ENCODE results near the gene RIT1.
A peak's percentile ranks its signal among the peaks of the same experiment; 100 is the strongest.

Gene RIT1, protein sequence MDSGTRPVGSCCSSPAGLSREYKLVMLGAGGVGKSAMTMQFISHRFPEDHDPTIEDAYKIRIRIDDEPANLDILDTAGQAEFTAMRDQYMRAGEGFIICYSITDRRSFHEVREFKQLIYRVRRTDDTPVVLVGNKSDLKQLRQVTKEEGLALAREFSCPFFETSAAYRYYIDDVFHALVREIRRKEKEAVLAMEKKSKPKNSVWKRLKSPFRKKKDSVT

GRCh38 chr1:155911156-155912055, at the start of gene RIT1:
Gene RIT1 (minus strand): TSS chr1:155911349. CDS start chr1:155910761, 588 bp downstream.
- DNase-seq: peak; percentile 94

DNA sequence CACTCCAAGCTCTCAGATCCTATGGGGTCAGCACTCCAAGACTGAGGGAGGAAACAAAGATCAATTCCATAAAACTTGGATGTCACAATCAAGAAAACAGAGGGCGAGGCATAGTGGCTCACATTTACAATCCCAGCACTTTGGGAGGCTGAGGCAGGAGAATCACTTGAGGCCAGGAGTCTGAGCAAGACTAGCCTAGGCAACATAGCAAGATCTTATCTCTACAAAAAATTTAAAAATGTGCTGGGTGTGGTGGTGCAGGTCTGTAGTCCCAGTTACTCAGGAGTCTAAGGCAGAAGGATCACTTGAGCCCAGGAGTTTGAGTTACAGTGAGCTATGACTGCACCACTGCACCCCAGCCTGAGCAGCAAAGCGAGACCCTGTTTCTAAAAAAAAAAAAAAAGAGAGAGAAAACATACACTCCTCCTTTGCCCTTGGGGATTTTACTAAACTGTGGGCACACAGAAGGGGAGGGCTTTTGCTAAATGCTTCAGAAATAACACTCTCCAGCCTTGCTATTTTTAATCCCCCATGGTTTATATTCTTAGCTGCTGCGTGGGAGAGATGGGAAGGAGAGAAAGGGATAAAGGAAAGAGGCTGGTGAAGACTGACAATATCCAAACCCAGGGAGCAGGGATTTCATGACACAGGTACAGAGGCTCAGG, 49.1 kb upstream of the RIT1 start:
- no peak for DNase-seq

GRCh38 chr1:155957411-155957915, 46.3 kb upstream of the RIT1 start:
- no peak for DNase-seq

DNA sequence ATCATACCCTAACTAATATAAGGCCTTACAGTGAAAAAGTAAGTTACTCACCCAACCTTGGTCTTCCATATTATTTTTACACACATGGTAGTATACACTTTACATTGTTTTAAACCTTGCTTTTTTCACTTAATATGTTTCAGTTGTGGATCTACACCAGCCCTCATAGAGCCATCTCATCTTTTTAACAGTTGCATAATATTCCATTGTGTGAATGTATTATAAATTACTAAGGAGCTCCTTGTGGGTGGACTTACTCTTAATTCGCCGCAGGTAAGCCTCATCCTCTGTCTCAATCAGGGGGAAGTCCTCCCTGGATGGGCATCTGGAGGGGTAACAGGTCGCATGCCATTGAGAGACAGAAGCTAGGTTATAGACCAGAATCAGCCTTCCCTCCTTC, 43.5 kb upstream of the RIT1 start:
- DNase-seq: no peak

GRCh38 chr1:155952505-155952890, 41.3 kb upstream of the RIT1 start:
- no peak for DNase-seq

GRCh38 chr1:155951753-155952504, 40.8 kb upstream of the RIT1 start:
- no peak for DNase-seq

DNA sequence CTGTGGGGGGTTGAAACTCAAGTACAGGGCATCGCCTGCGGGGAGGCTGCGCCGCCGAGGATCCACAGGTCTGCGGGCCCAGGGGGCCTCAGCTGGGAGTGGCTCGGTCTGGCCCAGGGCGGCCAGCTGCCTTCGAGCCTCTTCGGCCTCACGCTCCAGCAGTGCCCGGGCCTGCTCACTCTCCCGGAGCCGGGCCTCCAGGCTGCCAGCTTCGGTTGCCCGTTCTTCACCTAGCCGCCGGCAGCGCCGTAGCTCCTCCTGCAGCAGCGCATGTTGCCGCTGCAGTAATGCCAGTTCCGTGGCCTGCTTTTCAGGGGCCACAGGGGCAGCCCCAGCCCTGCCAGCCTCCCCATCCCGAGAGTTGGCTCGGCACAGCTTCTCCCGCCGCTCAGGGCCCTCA, 39.7 kb upstream of the RIT1 start:
- DNase-seq: no peak

- DNase-seq: no peak
These were observed 36.6 kb upstream of the RIT1 start for GRCh38 chr1:155947741-155948140.

- no peak for DNase-seq
These were observed 36.1 kb upstream of the RIT1 start for GRCh38 chr1:155947292-155947691.

DNA sequence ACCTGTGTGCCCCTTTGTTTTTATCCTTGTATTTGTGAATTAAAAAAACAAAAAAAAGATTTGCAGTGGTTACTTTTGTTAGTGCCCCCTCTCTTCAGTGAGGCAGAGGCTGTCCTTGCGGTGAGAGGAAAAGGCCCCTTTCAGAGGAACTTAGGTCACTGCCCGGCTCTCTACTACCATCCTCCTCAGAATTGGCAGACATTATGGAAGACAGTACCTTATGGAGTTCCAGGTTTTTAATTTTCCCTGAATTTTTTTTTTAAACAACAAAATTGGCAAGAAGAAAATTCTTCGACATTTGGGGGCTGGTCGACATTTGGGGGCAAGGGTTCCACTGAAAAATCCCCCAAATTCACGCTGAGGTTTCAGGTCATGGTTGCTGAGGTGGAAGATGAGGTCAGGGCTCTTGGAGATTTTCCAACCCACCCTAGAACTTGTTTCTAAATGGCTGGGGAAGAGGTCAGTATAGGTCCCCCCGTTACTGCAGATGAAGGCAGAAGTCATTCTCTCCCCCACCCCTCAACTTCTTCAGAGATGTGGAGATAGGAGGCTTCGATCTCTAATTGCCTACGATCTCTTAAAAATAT, 35.6 kb upstream of the RIT1 start:
- DNase-seq: no peak

DNA sequence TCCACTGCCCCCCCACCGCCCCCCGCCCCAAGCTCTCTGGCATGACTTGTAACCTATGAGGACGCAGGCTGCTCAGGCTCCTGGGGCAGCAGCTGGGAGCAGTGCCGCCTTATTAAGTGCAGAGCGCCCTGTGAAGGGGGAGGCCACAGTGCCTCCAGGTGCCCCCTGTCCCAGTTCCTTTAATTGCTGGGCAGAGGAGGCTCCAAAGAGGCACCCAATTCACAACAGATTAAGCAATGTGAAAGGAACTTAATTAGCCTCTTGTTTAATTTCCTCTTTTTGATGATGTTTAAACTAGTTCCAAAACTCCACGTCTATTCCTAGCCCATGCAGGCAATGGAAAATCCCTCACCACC, 33.3 kb upstream of the RIT1 start:
- peak; percentile 35 for DNase-seq

GRCh38 chr1:155942578-155943141, 31.5 kb upstream of the RIT1 start:
- no peak for DNase-seq

GRCh38 chr1:155941845-155942531, 30.8 kb upstream of the RIT1 start:
- DNase-seq: no peak

DNA sequence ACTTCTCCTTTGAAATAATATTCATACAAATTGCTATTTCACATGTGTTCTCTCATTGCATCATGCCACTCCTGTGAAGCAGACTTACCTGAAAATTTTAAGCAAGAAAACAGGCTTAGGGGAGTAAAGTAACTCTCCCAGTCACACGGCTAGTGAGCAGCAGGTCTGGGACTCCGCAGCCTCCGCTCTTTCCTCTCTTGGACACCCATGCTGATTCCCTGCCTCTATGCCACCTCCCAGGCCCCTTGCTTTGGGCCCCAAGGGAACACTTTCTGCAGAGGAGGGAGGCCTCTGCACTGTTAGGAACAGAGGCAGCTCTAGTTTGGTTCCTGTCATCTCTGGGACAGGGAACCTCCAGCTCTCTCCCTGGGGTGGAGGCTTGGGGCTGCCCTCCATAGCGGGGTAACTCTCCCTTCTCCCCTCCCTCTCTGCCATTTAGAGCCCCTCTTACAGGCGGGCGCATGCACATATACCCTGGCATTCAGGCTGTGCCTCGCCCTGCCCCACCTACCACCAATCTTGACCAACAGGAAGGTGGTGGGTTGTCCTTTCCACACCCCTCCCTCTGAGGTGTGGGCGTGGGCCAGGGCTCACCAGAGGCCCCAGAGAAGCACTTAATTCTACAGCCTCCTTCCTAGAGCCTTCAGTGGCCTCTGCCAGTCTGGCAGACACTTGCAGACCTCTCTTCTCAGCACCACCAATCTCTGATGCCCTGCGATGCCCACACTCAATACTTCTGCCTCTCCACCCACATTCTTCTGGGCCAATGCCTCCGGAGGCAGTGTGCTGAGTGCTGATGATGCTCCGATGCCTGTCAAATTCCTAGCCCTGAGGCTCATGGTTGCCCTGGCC, 30.1 kb upstream of the RIT1 start, which contains the start of gene RXFP4:
TSS of gene RXFP4 (plus strand) at position 646 of the 852 bp plus-strand sequence. CDS start at position 718, 72 bp downstream.
- peak; percentile 77 for DNase-seq

DNA sequence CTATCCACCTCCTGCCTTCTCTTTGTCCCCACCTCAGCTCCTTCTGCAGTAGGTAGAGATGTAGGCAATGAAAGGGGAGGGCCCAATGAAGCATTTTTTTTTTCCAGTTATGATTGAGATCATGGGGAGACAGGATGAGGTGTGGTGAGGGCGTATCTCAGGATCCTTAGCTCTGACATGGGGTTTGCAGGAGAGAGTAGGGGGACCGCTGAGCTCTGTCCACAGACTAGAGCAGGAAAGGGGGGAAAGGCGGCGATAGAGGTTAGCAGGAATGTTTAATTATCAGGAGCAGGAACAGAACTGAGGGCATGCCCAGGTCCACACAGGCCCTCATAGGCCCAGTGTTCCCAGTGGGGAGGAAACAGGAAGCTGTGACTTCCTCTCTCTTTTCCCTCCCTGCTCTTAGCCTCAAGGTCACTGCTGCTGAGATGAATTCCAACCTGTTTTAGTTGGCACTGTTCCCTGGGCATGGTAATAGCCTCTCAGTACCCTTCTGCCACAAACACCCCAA, 29.4 kb upstream of the RIT1 start:
- peak; percentile 47 for DNase-seq

DNA sequence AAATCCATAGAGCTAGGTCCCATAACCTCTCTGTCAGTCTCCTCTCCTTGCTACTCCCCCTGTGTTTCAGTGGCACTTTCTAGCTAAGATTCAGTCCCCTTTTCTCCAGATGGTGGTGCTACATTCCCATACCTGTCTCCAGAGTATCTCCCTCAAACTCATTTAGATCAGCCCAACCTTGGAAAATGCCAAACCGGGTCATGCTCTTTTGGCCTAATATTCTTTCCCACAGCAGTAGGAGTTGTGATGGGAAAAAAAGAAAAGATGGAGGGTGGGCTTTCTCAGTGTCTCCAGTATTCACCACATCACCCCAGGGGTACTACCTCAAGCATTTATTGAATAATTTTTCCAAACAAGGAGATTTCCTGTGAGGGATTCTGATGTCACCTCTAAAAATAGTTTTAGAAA, 27.1 kb upstream of the RIT1 start:
- DNase-seq: peak; percentile 88

- peak; percentile 49 for DNase-seq
These were observed 23.9 kb upstream of the RIT1 start for GRCh38 chr1:155934936-155935590.

- DNase-seq: peak; percentile 100
These were observed 23.2 kb upstream of the RIT1 start, which contains the start of gene KHDC4 for GRCh38 chr1:155934097-155934935. Gene KHDC4 (minus strand): TSS chr1:155934413. CDS start chr1:155934373, 40 bp downstream.

Data from hematopoietic multipotent progenitor cell treated with erythropoietin and hydrocortisone succinate and interleukin-3 and kit ligand, for 4 days (in vitro differentiated cells).